ENCODE data around the gene GABRB1.

GRCh38 chr4:47010347-47010911 lies 20.9 kb upstream of the GABRB1 start:
- TF ChIP-seq PHF8 (IDR thresholded peaks at IDR 0.05; ENCODE audit: borderline replicate concordance, low read depth), result no peak
- no peak for TF ChIP-seq RAD21 (conservative IDR thresholded peaks at IDR 0.05 in 1 of 2, IDR thresholded peaks at IDR 0.05 in 1 of 2)
- TF ChIP-seq TP53 (CRISPR knock-in tag; IDR thresholded peaks at IDR 0.05), result no peak
- no peak for TF ChIP-seq ZNF302 (CRISPR knock-in tag; IDR thresholded peaks at IDR 0.05)
- TF ChIP-seq POLR2A (IDR thresholded peaks at IDR 0.05; ENCODE audit: low read length), result no peak
- no peak for TF ChIP-seq CEBPB (IDR thresholded peaks at IDR 0.05)
- TF ChIP-seq SMC3 (IDR thresholded peaks at IDR 0.05), result no peak
- TF ChIP-seq CTCF (IDR thresholded peaks at IDR 0.05), result no peak
- TF ChIP-seq KDM1A (IDR thresholded peaks at IDR 0.05; ENCODE audit: low read depth), result no peak
- no peak for TF ChIP-seq CHD2 (IDR thresholded peaks at IDR 0.05; ENCODE audit: low read length, partially characterized antibody)
- TF ChIP-seq, protein P1, sequence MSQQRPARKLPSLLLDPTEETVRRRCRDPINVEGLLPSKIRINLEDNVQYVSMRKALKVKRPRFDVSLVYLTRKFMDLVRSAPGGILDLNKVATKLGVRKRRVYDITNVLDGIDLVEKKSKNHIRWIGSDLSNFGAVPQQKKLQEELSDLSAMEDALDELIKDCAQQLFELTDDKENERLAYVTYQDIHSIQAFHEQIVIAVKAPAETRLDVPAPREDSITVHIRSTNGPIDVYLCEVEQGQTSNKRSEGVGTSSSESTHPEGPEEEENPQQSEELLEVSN (IDR thresholded peaks at IDR 0.05; ENCODE audit: borderline replicate concordance, low read depth), result no peak
- TF ChIP-seq POLR2AphosphoS2 (conservative IDR thresholded peaks at IDR 0.05; ENCODE audit: low read length), result no peak
- no peak for TF ChIP-seq RFX5 (IDR thresholded peaks at IDR 0.05)
- no peak for TF ChIP-seq RCOR1 (IDR thresholded peaks at IDR 0.05; ENCODE audit: low read depth, low read length)
